ENCODE data around the gene TRABD2A. TPM values are rescaled to one million over a fixed set of nuclear protein-coding genes. Genes with fewer than 3 reads are reported as not detected.
"Not testable (repeated sequence)": the region's sequence is repeated elsewhere in the genome, so short reads cannot be mapped to it uniquely, and the experiment has no call there.

TRABD2A gene
- polyA plus RNA-seq, 4 donors: 2.0 to 35.5 (median 14.1) TPM

DNA sequence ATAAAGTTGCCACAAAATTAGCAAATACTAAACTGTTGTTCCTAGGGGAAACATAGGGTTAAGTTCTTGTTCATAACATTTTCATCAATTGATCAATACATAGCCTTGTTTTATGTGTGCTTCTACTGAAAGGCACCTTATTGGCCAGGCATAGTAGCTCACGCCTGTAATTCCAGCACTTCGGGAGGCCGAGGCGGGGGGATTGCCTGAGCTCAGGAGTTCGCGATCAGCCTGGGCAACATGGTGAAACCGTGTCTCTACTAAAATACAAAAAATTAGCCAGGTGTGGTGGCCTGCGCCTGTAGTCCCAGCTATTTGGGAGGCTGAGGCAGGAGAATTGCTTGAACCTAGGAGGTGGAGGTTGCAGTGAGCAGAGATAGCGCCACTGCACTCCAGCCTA, 8.2 kb downstream of the TRABD2A start:
- not testable (repeated sequence) for H3K9me3 ChIP-seq (ENCODE audit: control insufficient read depth in 2 of 2, insufficient read depth in 1 of 2, low read depth in 1 of 2, low read length in 1 of 2); H3K4me1 ChIP-seq (ENCODE audit: control insufficient read depth in 3 of 3, insufficient read depth in 2 of 3, low read depth in 1 of 3, low read length in 2 of 3); H3K27ac ChIP-seq (ENCODE audit: low read depth in 1 of 3, low read length in 2 of 3); H3K4me3 ChIP-seq (ENCODE audit: low read depth in 1 of 3, low read length in 3 of 3); H3K27me3 ChIP-seq (ENCODE audit: control insufficient read depth in 3 of 3, insufficient read depth in 3 of 3, low read length in 3 of 3); DNase-seq; FAIRE-seq
- 93 to 95% (median 93%) methylated on average over 9 of the region's 9 CpGs for WGBS, 3 donors
- H3K36me3 ChIP-seq (ENCODE audit: control insufficient read depth in 3 of 3, insufficient read depth in 2 of 3, low read depth in 1 of 3, low read length in 3 of 3): peaks cover 0 to 10% (median 0%) of the 10 kb centered on the region in 3 donors

DNA sequence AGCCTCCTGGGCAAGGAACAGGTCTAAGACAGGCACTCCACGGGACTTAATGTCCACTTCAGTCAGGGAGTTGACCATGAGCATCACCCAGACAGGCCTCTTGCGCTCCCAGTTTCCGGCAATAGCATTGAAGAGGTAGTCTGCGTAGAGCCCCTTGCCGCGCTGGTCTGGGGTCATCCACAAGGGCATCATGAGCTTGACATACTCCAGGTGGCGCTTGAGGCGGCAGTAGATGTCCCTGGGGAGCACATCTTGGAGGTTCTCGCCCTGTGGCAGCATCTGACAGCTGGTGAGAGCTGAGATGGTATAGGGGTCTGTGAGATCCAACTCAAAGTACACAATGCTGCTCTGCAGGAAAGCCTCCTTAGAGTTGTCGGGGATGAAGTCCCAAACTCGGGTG, 10.6 kb downstream of the TRABD2A start:
- no peak overlapping the region for H3K27ac ChIP-seq (ENCODE audit: low read depth in 1 of 3, low read length in 2 of 3)
- no peaks in the 10 kb centered on the region for H3K9me3 ChIP-seq (ENCODE audit: control insufficient read depth in 2 of 2, insufficient read depth in 1 of 2, low read depth in 1 of 2, low read length in 1 of 2)
- DNase-seq (no peak), FAIRE-seq (no peak)
- WGBS, 3 donors: 90 to 95% (median 91%) methylated on average over 11 of the region's 11 CpGs
- peaks cover 0 to 12% (median 0%) of the 10 kb centered on the region in 3 donors for H3K36me3 ChIP-seq (ENCODE audit: control insufficient read depth in 3 of 3, insufficient read depth in 2 of 3, low read depth in 1 of 3, low read length in 3 of 3)
- H3K27me3 ChIP-seq (ENCODE audit: control insufficient read depth in 3 of 3, insufficient read depth in 3 of 3, low read length in 3 of 3): no peaks in the 10 kb centered on the region
- H3K4me3 ChIP-seq (ENCODE audit: low read depth in 1 of 3, low read length in 3 of 3): no peak overlapping the region
- H3K4me1 ChIP-seq (ENCODE audit: control insufficient read depth in 3 of 3, insufficient read depth in 2 of 3, low read depth in 1 of 3, low read length in 2 of 3): no peaks in the 10 kb centered on the region

DNA sequence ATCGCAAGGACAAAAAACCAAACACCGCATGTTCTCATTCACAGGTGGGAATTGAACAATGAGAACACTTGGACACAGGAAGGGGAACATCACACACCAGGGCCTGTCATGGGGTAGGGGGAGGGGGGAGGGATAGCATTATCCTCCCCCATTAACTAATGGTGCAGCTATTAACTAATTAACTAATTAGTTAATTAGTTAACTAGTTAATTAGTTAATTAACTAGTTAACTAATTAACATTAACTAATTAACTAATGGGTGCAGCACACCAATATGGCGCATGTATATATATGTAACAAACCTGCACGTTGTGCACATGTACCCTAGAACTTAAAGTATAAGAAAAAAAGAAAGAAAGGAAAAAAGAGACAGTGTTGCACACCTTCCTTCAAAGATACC, 12.6 kb downstream of the TRABD2A start:
- H3K9me3 ChIP-seq (ENCODE audit: control insufficient read depth in 2 of 2, insufficient read depth in 1 of 2, low read depth in 1 of 2, low read length in 1 of 2); H3K4me1 ChIP-seq (ENCODE audit: control insufficient read depth in 3 of 3, insufficient read depth in 2 of 3, low read depth in 1 of 3, low read length in 2 of 3); H3K4me3 ChIP-seq (ENCODE audit: low read depth in 1 of 3, low read length in 3 of 3); DNase-seq; FAIRE-seq; H3K27me3 ChIP-seq (ENCODE audit: control insufficient read depth in 3 of 3, insufficient read depth in 3 of 3, low read length in 3 of 3); H3K27ac ChIP-seq (ENCODE audit: low read depth in 1 of 3, low read length in 2 of 3): not testable (repeated sequence)
- 95 to 97% (median 96%) methylated on average over 2 of the region's 4 CpGs for WGBS, 3 donors
- peaks cover 0 to 12% (median 0%) of the 10 kb centered on the region in 3 donors for H3K36me3 ChIP-seq (ENCODE audit: control insufficient read depth in 3 of 3, insufficient read depth in 2 of 3, low read depth in 1 of 3, low read length in 3 of 3)

DNA sequence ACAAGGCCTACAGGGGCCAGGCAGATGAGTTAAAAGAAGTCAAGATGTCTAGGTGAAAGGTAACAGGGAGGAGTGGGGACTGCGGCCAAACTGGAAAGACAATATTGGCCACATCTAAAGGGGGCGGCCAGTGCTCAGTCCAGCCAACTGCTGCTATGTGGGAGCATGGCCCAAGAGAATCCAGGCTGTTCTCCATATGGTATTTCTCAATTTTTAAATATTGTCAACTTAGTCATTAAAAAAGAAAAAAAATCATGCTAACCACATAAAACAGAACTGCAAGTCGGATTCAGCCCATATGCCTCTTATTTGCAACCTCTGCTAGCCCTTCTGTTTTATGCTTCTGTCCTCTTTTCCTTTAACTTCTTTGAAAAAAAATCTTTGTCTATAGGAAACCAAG, 14.8 kb downstream of the TRABD2A start:
- no peak for DNase-seq
- 81 to 90% (median 86%) methylated on average over 3 of the region's 3 CpGs for WGBS, 3 donors
- FAIRE-seq: no peak

DNA sequence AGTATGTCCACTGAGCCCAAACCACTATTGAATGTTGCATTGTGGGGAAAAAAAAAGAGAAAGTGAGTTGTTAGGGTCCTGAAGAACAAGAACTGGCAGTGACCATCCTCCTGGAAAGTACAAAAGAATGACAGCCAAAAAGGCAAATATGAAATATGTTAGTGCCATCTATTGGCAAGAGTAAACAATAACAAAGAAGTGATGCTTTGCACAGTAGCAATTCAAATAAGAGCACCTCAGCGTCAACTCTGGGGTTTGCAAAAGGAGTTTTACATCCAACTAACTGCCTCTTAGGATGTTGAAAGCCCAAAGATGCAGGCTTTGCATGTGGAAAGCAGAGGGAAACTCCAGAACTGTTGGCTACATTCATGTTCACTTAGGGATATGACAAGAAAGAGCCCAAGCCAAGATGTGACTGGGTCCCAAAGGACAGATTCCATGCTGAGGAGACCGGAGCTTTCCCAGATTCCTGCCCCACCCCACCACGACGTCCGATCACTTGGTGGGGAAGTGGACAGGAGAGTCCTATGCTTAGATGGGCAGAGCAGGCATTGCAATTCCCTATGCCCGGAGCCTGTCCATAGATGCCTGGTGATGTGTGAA, 15.6 kb downstream of the TRABD2A start:
- 49 to 61% (median 51%) methylated on average over 6 of the region's 6 CpGs for WGBS, 3 donors
- H3K36me3 ChIP-seq (ENCODE audit: control insufficient read depth in 3 of 3, insufficient read depth in 2 of 3, low read depth in 1 of 3, low read length in 3 of 3): peaks cover 0 to 13% (median 0%) of the 10 kb centered on the region in 3 donors
- no peak for FAIRE-seq

More for the DNA sequence above, 14.8 kb downstream of the TRABD2A start:
- H3K27me3 ChIP-seq (ENCODE audit: control insufficient read depth in 3 of 3, insufficient read depth in 3 of 3, low read length in 3 of 3): no peaks in the 10 kb centered on the region
- no peak overlapping the region for H3K4me3 ChIP-seq (ENCODE audit: low read depth in 1 of 3, low read length in 3 of 3)
- H3K27ac ChIP-seq (ENCODE audit: low read depth in 1 of 3, low read length in 2 of 3): no peak overlapping the region
- no peaks in the 10 kb centered on the region for H3K9me3 ChIP-seq (ENCODE audit: control insufficient read depth in 2 of 2, insufficient read depth in 1 of 2, low read depth in 1 of 2, low read length in 1 of 2)
- no peaks in the 10 kb centered on the region for H3K4me1 ChIP-seq (ENCODE audit: control insufficient read depth in 3 of 3, insufficient read depth in 2 of 3, low read depth in 1 of 3, low read length in 2 of 3)
- peaks cover 0 to 12% (median 0%) of the 10 kb centered on the region in 3 donors for H3K36me3 ChIP-seq (ENCODE audit: control insufficient read depth in 3 of 3, insufficient read depth in 2 of 3, low read depth in 1 of 3, low read length in 3 of 3)

DNA sequence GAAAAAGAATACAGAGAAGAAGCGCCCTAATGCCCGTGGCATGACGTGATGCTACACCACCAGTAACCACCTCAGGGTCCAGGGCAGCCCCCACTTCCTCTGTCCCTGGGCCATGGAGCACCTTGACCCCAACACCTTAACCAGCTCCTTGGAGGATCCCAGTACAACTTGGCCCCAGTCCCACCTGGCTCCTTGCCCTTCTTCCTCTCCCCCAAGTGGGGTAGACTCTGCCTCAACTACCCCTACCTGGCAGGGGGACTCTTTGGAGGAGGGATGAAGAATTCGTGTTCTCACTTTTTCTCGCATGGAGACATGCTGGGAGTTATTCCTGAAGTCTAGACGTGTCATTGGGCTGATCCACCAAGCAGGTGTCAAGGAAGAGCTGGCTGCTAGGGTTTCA, 18.9 kb downstream of the TRABD2A start:
- no peak for DNase-seq
- FAIRE-seq: no peak
- Histone ChIP-seq H3K27me3 (ENCODE audit: control insufficient read depth in 3 of 3, insufficient read depth in 3 of 3, low read length in 3 of 3) (no peaks in the 10 kb centered on the region), H3K4me1 (ENCODE audit: control insufficient read depth in 3 of 3, insufficient read depth in 2 of 3, low read depth in 1 of 3, low read length in 2 of 3) (no peaks in the 10 kb centered on the region), H3K9me3 (ENCODE audit: control insufficient read depth in 2 of 2, insufficient read depth in 1 of 2, low read depth in 1 of 2, low read length in 1 of 2) (no peaks in the 10 kb centered on the region), H3K27ac (ENCODE audit: low read depth in 1 of 3, low read length in 2 of 3) (no peak overlapping the region), H3K4me3 (ENCODE audit: low read depth in 1 of 3, low read length in 3 of 3) (no peak overlapping the region), H3K36me3 (ENCODE audit: control insufficient read depth in 3 of 3, insufficient read depth in 2 of 3, low read depth in 1 of 3, low read length in 3 of 3) (peaks cover 0 to 10% (median 0%) of the 10 kb centered on the region in 3 donors)
- 85 to 91% (median 85%) methylated on average over 6 of the region's 6 CpGs for WGBS, 3 donors

More for the DNA sequence above, 15.6 kb downstream of the TRABD2A start:
- H3K4me1 ChIP-seq (ENCODE audit: control insufficient read depth in 3 of 3, insufficient read depth in 2 of 3, low read depth in 1 of 3, low read length in 2 of 3): no peaks in the 10 kb centered on the region
- DNase-seq: peak in 1 of 2 donors; percentile 39
- no peak overlapping the region for H3K27ac ChIP-seq (ENCODE audit: low read depth in 1 of 3, low read length in 2 of 3)
- no peaks in the 10 kb centered on the region for H3K27me3 ChIP-seq (ENCODE audit: control insufficient read depth in 3 of 3, insufficient read depth in 3 of 3, low read length in 3 of 3)
- no peaks in the 10 kb centered on the region for H3K9me3 ChIP-seq (ENCODE audit: control insufficient read depth in 2 of 2, insufficient read depth in 1 of 2, low read depth in 1 of 2, low read length in 1 of 2)
- H3K4me3 ChIP-seq (ENCODE audit: low read depth in 1 of 3, low read length in 3 of 3): no peak overlapping the region

DNA sequence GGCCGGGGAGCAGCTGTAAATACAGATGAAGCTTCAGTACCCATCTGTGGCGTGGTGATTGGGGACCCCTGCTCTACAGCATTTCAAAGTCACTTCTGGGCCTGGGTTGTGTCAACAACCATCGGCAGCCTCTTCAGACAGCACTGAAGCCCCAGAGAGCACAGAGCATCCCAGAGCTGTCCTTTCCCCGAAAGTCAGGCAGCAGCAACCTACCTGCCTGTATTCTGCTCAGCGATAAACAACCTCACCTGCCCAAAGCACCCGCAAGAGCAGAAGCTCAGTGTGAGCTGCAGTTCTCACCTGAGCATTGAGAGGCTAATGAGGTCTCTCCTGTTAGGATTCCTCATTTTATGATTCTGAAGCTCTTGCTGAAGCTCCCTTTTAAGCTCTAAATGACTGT, 19.3 kb downstream of the TRABD2A start:
- WGBS, 3 donors: 75 to 94% (median 89%) methylated on average over 6 of the region's 6 CpGs
- FAIRE-seq: no peak
- Histone ChIP-seq H3K27ac (ENCODE audit: low read depth in 1 of 3, low read length in 2 of 3) (no peak overlapping the region), H3K4me3 (ENCODE audit: low read depth in 1 of 3, low read length in 3 of 3) (no peak overlapping the region), H3K36me3 (ENCODE audit: control insufficient read depth in 3 of 3, insufficient read depth in 2 of 3, low read depth in 1 of 3, low read length in 3 of 3) (peaks cover 0 to 10% (median 0%) of the 10 kb centered on the region in 3 donors), H3K4me1 (ENCODE audit: control insufficient read depth in 3 of 3, insufficient read depth in 2 of 3, low read depth in 1 of 3, low read length in 2 of 3) (no peaks in the 10 kb centered on the region), H3K27me3 (ENCODE audit: control insufficient read depth in 3 of 3, insufficient read depth in 3 of 3, low read length in 3 of 3) (no peaks in the 10 kb centered on the region), H3K9me3 (ENCODE audit: control insufficient read depth in 2 of 2, insufficient read depth in 1 of 2, low read depth in 1 of 2, low read length in 1 of 2) (no peaks in the 10 kb centered on the region)
- no peak for DNase-seq

DNA sequence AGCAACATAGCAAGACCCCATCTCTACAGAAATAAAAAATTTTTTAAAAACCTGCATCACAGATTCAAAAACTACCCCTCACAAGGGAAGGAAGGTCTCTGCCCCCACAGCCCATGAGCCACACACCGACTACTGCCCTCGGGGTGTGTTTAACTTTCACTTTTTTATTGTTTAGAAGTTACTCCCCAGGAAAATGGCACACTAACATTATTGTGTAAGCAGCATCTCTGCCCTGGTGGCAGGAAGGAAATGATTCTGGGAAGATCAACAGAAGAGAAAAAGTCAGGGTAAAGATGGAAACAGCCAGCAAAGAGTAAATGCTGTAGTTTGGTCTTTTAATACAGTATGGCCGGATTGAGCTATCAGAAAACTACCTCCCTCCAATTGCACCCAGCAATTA, 21.9 kb downstream of the TRABD2A start:
- Histone ChIP-seq H3K27me3 (ENCODE audit: control insufficient read depth in 3 of 3, insufficient read depth in 3 of 3, low read length in 3 of 3) (no peaks in the 10 kb centered on the region), H3K9me3 (ENCODE audit: control insufficient read depth in 2 of 2, insufficient read depth in 1 of 2, low read depth in 1 of 2, low read length in 1 of 2) (no peaks in the 10 kb centered on the region), H3K36me3 (ENCODE audit: control insufficient read depth in 3 of 3, insufficient read depth in 2 of 3, low read depth in 1 of 3, low read length in 3 of 3) (peaks cover 0 to 3% (median 0%) of the 10 kb centered on the region in 3 donors), H3K27ac (ENCODE audit: low read depth in 1 of 3, low read length in 2 of 3) (no peak overlapping the region), H3K4me1 (ENCODE audit: control insufficient read depth in 3 of 3, insufficient read depth in 2 of 3, low read depth in 1 of 3, low read length in 2 of 3) (peaks cover 0 to 5% (median 0%) of the 10 kb centered on the region in 3 donors), H3K4me3 (ENCODE audit: low read depth in 1 of 3, low read length in 3 of 3) (no peak overlapping the region)
- FAIRE-seq (no peak), DNase-seq (no peak)
- WGBS, 3 donors: 61 to 78% (median 74%) methylated on average over 3 of the region's 3 CpGs

DNA sequence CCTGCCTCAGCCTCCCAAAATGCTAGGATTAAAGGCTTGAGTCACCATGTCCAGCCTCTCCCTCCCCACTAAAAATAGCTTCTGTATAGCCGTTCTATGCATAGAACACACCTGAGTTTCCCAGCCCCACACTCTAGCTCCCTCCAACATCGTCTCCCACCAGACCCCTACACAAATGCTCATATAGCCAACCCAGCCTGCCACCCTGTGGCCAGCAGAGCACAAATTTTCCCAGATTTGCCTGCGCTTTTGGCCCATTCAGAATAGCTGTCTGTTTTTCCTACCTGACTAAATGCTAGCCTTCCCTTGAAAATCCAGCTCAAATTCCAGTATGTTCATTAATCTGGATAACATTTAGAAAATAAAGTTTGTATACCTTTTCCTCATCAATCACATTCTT, 22.8 kb downstream of the TRABD2A start:
- Histone ChIP-seq H3K9me3 (ENCODE audit: control insufficient read depth in 2 of 2, insufficient read depth in 1 of 2, low read depth in 1 of 2, low read length in 1 of 2) (peaks cover 0 to 6% of the 10 kb centered on the region in 2 donors), H3K27ac (ENCODE audit: low read depth in 1 of 3, low read length in 2 of 3) (no peak overlapping the region), H3K27me3 (ENCODE audit: control insufficient read depth in 3 of 3, insufficient read depth in 3 of 3, low read length in 3 of 3) (no peaks in the 10 kb centered on the region), H3K36me3 (ENCODE audit: control insufficient read depth in 3 of 3, insufficient read depth in 2 of 3, low read depth in 1 of 3, low read length in 3 of 3) (peaks cover 0 to 3% (median 0%) of the 10 kb centered on the region in 3 donors), H3K4me3 (ENCODE audit: low read depth in 1 of 3, low read length in 3 of 3) (no peak overlapping the region), H3K4me1 (ENCODE audit: control insufficient read depth in 3 of 3, insufficient read depth in 2 of 3, low read depth in 1 of 3, low read length in 2 of 3) (peaks cover 0 to 5% (median 0%) of the 10 kb centered on the region in 3 donors)
- FAIRE-seq (no peak), DNase-seq (no peak)
- 79 to 98% (median 88%) methylated on average over 3 of the region's 3 CpGs for WGBS, 3 donors
